ENCODE measurements around the gene CCM2L. TPM values are rescaled to one million over a fixed set of nuclear protein-coding genes. Genes with fewer than 3 reads are reported as not detected.

CCM2L gene
- total and polyA plus RNA-seq, 2 experiments from 2014 or later: 4.9 to 13.3 TPM

DNA sequence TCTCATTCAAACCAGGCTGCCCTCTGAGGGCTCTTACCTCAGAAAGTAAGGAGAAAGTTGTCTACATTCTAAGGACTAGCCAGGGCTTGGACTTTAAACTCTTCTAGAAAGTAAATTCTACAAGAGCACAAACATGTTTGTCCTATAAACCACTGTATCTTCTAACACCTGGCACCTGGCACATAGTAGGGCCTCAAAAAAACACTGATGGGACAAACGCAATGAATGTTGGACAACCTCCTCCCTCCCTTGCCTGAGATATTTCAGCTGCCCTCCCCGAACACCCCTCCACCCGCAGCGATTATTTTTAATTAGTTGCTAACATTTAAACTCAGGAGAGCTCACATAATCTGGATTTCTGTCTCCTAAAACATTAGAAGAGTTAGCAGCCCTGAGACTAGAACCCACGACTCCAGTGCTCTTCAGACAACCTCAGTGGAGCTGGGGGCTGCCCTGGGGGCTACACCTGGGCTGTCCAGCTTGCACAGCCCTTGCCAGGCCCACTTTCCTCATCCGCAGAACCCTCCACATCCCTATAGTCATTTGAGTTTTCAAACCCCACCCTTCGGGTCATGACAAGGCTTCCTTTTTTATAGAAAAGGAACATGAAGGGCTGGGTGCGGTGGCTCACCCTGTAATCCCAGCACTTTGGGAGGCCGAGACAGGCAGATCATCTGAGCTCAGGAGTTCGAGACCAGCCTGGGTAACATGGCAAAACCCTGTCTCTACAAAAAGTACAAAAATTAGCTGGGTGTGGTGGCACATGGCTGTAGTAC is 46.7 kb downstream of the CCM2L start:
- Mint-ChIP-seq H3K36me3 (ENCODE audit: low read depth) (peaks cover 4% of the 10 kb centered on the region; the same call in 1 of the 3 replicates), H3K27ac (no peak overlapping the region), H3K9me3 (peaks cover 22% of the 10 kb centered on the region), H3K4me3 (no peak overlapping the region), H3K27me3 (ENCODE audit: insufficient read depth, low read depth, poor library complexity) (peaks cover 27% of the 10 kb centered on the region), H3K4me1 (peaks cover 8% of the 10 kb centered on the region)
- Histone ChIP-seq H3K27me3 (ENCODE audit: insufficient read depth) (peaks cover 26% of the 10 kb centered on the region), H3F3A (replicated peaks; ENCODE audit: low read depth) (no peaks in the 10 kb centered on the region), H3K4me1 (ENCODE audit: insufficient read depth) (peaks cover 4% of the 10 kb centered on the region), H4K20me1 (replicated peaks; ENCODE audit: insufficient read depth) (no peaks in the 10 kb centered on the region; the same call in 1 of the 2 replicates), H3K4me2 (no peak overlapping the region), H3K27ac (ENCODE audit: low read depth) (no peak overlapping the region), H3K9me2 (ENCODE audit: insufficient read depth) (no peaks in the 10 kb centered on the region), H3K36me3 (ENCODE audit: insufficient read depth) (no peaks in the 10 kb centered on the region), H3K4me3 (no peak overlapping the region), H3K79me2 (replicated peaks; ENCODE audit: insufficient read depth) (no peaks in the 10 kb centered on the region), H2AFZ (no peak overlapping the region)
- no peak for ATAC-seq
- no peak for DNase-seq (ENCODE audit: low spot score)
- TF ChIP-seq, protein P1, sequence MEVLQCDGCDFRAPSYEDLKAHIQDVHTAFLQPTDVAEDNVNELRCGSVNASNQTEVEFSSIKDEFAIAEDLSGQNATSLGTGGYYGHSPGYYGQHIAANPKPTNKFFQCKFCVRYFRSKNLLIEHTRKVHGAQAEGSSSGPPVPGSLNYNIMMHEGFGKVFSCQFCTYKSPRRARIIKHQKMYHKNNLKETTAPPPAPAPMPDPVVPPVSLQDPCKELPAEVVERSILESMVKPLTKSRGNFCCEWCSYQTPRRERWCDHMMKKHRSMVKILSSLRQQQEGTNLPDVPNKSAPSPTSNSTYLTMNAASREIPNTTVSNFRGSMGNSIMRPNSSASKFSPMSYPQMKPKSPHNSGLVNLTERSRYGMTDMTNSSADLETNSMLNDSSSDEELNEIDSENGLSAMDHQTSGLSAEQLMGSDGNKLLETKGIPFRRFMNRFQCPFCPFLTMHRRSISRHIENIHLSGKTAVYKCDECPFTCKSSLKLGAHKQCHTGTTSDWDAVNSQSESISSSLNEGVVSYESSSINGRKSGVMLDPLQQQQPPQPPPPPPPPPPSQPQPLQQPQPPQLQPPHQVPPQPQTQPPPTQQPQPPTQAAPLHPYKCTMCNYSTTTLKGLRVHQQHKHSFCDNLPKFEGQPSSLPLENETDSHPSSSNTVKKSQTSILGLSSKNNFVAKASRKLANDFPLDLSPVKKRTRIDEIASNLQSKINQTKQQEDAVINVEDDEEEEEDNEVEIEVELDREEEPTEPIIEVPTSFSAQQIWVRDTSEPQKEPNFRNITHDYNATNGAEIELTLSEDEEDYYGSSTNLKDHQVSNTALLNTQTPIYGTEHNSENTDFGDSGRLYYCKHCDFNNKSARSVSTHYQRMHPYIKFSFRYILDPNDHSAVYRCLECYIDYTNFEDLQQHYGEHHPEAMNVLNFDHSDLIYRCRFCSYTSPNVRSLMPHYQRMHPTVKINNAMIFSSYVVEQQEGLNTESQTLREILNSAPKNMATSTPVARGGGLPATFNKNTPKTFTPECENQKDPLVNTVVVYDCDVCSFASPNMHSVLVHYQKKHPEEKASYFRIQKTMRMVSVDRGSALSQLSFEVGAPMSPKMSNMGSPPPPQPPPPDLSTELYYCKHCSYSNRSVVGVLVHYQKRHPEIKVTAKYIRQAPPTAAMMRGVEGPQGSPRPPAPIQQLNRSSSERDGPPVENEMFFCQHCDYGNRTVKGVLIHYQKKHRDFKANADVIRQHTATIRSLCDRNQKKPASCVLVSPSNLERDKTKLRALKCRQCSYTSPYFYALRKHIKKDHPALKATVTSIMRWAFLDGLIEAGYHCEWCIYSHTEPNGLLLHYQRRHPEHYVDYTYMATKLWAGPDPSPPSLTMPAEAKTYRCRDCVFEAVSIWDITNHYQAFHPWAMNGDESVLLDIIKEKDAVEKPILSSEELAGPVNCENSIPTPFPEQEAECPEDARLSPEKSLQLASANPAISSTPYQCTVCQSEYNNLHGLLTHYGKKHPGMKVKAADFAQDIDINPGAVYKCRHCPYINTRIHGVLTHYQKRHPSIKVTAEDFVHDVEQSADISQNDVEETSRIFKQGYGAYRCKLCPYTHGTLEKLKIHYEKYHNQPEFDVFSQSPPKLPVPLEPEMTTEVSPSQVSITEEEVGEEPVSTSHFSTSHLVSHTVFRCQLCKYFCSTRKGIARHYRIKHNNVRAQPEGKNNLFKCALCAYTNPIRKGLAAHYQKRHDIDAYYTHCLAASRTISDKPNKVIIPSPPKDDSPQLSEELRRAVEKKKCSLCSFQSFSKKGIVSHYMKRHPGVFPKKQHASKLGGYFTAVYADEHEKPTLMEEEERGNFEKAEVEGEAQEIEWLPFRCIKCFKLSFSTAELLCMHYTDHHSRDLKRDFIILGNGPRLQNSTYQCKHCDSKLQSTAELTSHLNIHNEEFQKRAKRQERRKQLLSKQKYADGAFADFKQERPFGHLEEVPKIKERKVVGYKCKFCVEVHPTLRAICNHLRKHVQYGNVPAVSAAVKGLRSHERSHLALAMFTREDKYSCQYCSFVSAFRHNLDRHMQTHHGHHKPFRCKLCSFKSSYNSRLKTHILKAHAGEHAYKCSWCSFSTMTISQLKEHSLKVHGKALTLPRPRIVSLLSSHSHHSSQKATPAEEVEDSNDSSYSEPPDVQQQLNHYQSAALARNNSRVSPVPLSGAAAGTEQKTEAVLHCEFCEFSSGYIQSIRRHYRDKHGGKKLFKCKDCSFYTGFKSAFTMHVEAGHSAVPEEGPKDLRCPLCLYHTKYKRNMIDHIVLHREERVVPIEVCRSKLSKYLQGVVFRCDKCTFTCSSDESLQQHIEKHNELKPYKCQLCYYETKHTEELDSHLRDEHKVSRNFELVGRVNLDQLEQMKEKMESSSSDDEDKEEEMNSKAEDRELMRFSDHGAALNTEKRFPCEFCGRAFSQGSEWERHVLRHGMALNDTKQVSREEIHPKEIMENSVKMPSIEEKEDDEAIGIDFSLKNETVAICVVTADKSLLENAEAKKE (CRISPR knock-in tag; IDR thresholded peaks at IDR 0.05): no peak
- TF ChIP-seq, protein P2, sequence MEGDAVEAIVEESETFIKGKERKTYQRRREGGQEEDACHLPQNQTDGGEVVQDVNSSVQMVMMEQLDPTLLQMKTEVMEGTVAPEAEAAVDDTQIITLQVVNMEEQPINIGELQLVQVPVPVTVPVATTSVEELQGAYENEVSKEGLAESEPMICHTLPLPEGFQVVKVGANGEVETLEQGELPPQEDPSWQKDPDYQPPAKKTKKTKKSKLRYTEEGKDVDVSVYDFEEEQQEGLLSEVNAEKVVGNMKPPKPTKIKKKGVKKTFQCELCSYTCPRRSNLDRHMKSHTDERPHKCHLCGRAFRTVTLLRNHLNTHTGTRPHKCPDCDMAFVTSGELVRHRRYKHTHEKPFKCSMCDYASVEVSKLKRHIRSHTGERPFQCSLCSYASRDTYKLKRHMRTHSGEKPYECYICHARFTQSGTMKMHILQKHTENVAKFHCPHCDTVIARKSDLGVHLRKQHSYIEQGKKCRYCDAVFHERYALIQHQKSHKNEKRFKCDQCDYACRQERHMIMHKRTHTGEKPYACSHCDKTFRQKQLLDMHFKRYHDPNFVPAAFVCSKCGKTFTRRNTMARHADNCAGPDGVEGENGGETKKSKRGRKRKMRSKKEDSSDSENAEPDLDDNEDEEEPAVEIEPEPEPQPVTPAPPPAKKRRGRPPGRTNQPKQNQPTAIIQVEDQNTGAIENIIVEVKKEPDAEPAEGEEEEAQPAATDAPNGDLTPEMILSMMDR (conservative IDR thresholded peaks at IDR 0.05; ENCODE audit: low read depth in 2 of 2): no peak
- no peak for TF ChIP-seq EZH2phosphoT487 (IDR thresholded peaks at IDR 0.05; ENCODE audit: unreplicated experiment)
